GM23338 (cell line): ENCODE results near the gene SLC18B1. TPM values are rescaled to one million over a fixed set of nuclear protein-coding genes. Genes with fewer than 3 reads are reported as not detected.

Experiments used
- ATAC-seq: fragments of 200-7000 bp; cut with Tn5 transposase; 3 replicates; pipeline ENCODE4 v1.9.1; 2020
- DNase-seq: peaks from one replicate; pipeline ENCODE4 v3.0.0-alpha.2; 2015; ENCODE audit warnings: low spot score
- H2AFZ ChIP-seq: fragments of 200-600 bp; sonication (generic); 2 replicates; pipeline ENCODE4 v1.8.0; 2016; ENCODE audit warnings: antibody characterized with exemption, mild to moderate bottlenecking, moderate library complexity
- H3F3A ChIP-seq: fragments of 200-600 bp; sonication (generic); replicated peaks from 2 replicates; pipeline ENCODE4 v1.8.0; 2017; ENCODE audit warnings: antibody characterized with exemption, mixed run types, low read depth
- H3K27ac ChIP-seq: fragments of 200-600 bp; sonication (generic); 2 replicates; pipeline ENCODE4 v1.6.1; 2016; ENCODE audit warnings: low read depth
- H3K27me3 ChIP-seq: fragments of 200-600 bp; sonication (generic); 2 replicates; pipeline ENCODE4 v1.8.0; 2016; ENCODE audit warnings: mild to moderate bottlenecking, mixed run types, moderate library complexity; ENCODE audit not compliant: insufficient read depth
- H3K36me3 ChIP-seq: fragments of 200-600 bp; sonication (generic); 2 replicates; pipeline ENCODE4 v1.8.0; 2016; ENCODE audit warnings: mild to moderate bottlenecking; ENCODE audit not compliant: insufficient read depth
- H3K4me1 ChIP-seq: fragments of 200-600 bp; sonication (generic); 2 replicates; pipeline ENCODE4 v1.8.0; 2016; ENCODE audit warnings: mild to moderate bottlenecking, moderate library complexity; ENCODE audit not compliant: insufficient read depth
- H3K4me2 ChIP-seq: fragments of 200-600 bp; sonication (generic); 2 replicates; pipeline ENCODE4 v1.7.1; 2017; ENCODE audit warnings: mixed run types
- H3K4me3 ChIP-seq: fragments of 200-600 bp; sonication (generic); 2 replicates; pipeline ENCODE4 v1.6.1; 2016; ENCODE audit warnings: mixed run types
- H3K79me2 ChIP-seq: fragments of 200-600 bp; sonication (generic); replicated peaks from 2 replicates; pipeline ENCODE4 v1.8.0; 2017; ENCODE audit warnings: mild to moderate bottlenecking; ENCODE audit not compliant: insufficient read depth
- H3K9me2 ChIP-seq: fragments of 200-600 bp; sonication (generic); 2 replicates; pipeline ENCODE4 v1.8.0; 2017; ENCODE audit not compliant: insufficient read depth
- H4K20me1 ChIP-seq: fragments of 200-600 bp; sonication (generic); replicated peaks from 2 replicates; pipeline ENCODE4 v1.8.0; 2017; ENCODE audit warnings: mild to moderate bottlenecking; ENCODE audit not compliant: insufficient read depth
- H3K27ac Mint-ChIP-seq: 2 replicates; pipeline ENCODE4 v1.8.0; 2020; ENCODE audit warnings: inconsistent platforms, mild to moderate bottlenecking, moderate library complexity, mixed read lengths
- H3K27me3 Mint-ChIP-seq: 3 replicates; pipeline ENCODE4 v1.8.0; 2022; ENCODE audit warnings: low read depth, mild to moderate bottlenecking, moderate library complexity, mixed read lengths, inconsistent platforms; ENCODE audit not compliant: insufficient read depth, poor library complexity
- H3K36me3 Mint-ChIP-seq: 3 replicates; pipeline ENCODE4 v1.8.0; 2021; ENCODE audit warnings: low read depth, mild to moderate bottlenecking, inconsistent platforms, moderate library complexity, mixed read lengths
- H3K4me1 Mint-ChIP-seq: 3 replicates; pipeline ENCODE4 v1.8.0; 2020; ENCODE audit warnings: mild to moderate bottlenecking, inconsistent platforms, mixed read lengths
- H3K4me3 Mint-ChIP-seq: 3 replicates; pipeline ENCODE4 v1.8.0; 2021; ENCODE audit warnings: moderate library complexity, mild to moderate bottlenecking, inconsistent platforms, mixed read lengths
- H3K9me3 Mint-ChIP-seq: 3 replicates; pipeline ENCODE4 v1.8.0; 2020; ENCODE audit warnings: moderate library complexity, mild to moderate bottlenecking, inconsistent platforms, mixed read lengths
- CREB1 ChIP-seq: fragments of 250-450 bp; sonication (Bioruptor Pico); IDR thresholded peaks from 2 replicates; pipeline ENCODE4 v1.5.0; 2020; ENCODE audit warnings: low read depth, mild to moderate bottlenecking, moderate library complexity
- EZH2 ChIP-seq: fragments of 200-600 bp; sonication (generic); IDR thresholded peaks from one replicate; pipeline ENCODE4 v1.8.0; 2017; ENCODE audit warnings: antibody characterized with exemption, mild to moderate bottlenecking, low read depth; ENCODE audit not compliant: unreplicated experiment
- EZH2phosphoT487 ChIP-seq: fragments of 200-600 bp; sonication (generic); IDR thresholded peaks from one replicate; pipeline ENCODE4 v1.8.1; 2018; ENCODE audit warnings: antibody characterized with exemption; ENCODE audit not compliant: unreplicated experiment
- JUNB ChIP-seq: IDR thresholded peaks from one replicate; pipeline ENCODE4 v1.6.1; 2016; ENCODE audit warnings: antibody characterized with exemption; ENCODE audit not compliant: unreplicated experiment
- NANOG ChIP-seq: IDR thresholded peaks from 2 replicates; pipeline ENCODE4 v1.6.1; 2016; ENCODE audit warnings: antibody characterized with exemption, borderline replicate concordance
- ZNF331 ChIP-seq: fragments of 250-450 bp; sonication (Bioruptor Pico); IDR thresholded peaks from 2 replicates; pipeline ENCODE4 v1.5.0; 2020; ENCODE audit warnings: low read depth, mild to moderate bottlenecking, moderate library complexity
- polyA plus RNA-seq: library from polyadenylated mRNA; unstranded; fragments of >200 nt; fragmentation: Nextera tagmentation; extraction: Ambion mirVana; gene quantifications from 2 replicates; pipeline ENCODE4 v1.2.1, GENCODE V29; 2016
- total RNA-seq: library from RNA; depleted of rRNA; stranded (reverse); fragments of >200 nt; shearing (Covaris generic); gene quantifications from 2 replicates; pipeline ENCODE4 v1.2.3, GENCODE V29; 2014
- TF ChIP-seq, protein P1 (sequence below), 2 experiments: fragments of 200-600 bp in 1 of 2; sonication (generic) in 1 of 2; conservative IDR thresholded peaks; 2 replicates each; pipeline versions ENCODE4 v1.5.1 to v1.6.1; 2016 to 2017; ENCODE audit warnings: antibody characterized with exemption in 2 of 2, low read depth in 2 of 2, mild to moderate bottlenecking in 2 of 2, moderate library complexity in 1 of 2
- TF ChIP-seq, protein P2 (sequence below): IDR thresholded peaks from 2 replicates; pipeline ENCODE4 v1.6.1; 2016; ENCODE audit warnings: antibody characterized with exemption
- TF ChIP-seq, protein P3 (sequence below): IDR thresholded peaks from one replicate; pipeline ENCODE4 v1.6.1; 2018; ENCODE audit warnings: antibody characterized with exemption; ENCODE audit not compliant: unreplicated experiment

The SLC18B1 gene
- total and polyA plus RNA-seq, 2 experiments from 2014 or later = 26.4 to 37.4 TPM

DNA sequence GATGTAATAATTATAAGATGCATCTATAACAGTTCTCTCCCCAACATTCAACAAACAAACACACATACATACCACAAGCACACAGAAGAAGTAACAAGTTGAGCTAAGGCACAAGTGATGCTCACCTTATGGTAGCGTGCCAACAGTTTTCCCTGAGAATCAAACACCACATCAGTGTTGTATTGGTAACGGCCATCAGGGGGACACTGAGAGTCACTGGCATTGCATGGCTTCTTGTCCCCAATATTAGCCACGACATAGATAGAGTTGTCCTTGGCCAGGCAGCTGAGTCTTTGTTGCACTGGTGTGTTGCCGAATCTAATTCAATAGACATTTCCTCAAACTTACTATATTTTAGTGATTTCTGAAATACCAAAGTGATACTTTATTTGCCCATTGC is 69.8 kb downstream of the SLC18B1 start:
- no peak overlapping the region for H3K27ac ChIP-seq
- no peaks in the 10 kb centered on the region for H3K9me2 ChIP-seq
- 0 out of 2 replicates have a peak overlapping the region, but pooled peaks have one; percentile 57 for H2AFZ ChIP-seq
- no peaks in the 10 kb centered on the region for H3K27me3 ChIP-seq
- no peak overlapping the region for H3K4me2 ChIP-seq
- no peaks in the 10 kb centered on the region for H3K36me3 ChIP-seq
- no peak overlapping the region for H3K4me3 Mint-ChIP-seq
- H3K36me3 Mint-ChIP-seq = no peaks in the 10 kb centered on the region
- DNase-seq (peak; percentile 65), ATAC-seq (peak; percentile 87)
- H3K27ac Mint-ChIP-seq = no peak overlapping the region
- TF ChIP-seq, protein P1, sequence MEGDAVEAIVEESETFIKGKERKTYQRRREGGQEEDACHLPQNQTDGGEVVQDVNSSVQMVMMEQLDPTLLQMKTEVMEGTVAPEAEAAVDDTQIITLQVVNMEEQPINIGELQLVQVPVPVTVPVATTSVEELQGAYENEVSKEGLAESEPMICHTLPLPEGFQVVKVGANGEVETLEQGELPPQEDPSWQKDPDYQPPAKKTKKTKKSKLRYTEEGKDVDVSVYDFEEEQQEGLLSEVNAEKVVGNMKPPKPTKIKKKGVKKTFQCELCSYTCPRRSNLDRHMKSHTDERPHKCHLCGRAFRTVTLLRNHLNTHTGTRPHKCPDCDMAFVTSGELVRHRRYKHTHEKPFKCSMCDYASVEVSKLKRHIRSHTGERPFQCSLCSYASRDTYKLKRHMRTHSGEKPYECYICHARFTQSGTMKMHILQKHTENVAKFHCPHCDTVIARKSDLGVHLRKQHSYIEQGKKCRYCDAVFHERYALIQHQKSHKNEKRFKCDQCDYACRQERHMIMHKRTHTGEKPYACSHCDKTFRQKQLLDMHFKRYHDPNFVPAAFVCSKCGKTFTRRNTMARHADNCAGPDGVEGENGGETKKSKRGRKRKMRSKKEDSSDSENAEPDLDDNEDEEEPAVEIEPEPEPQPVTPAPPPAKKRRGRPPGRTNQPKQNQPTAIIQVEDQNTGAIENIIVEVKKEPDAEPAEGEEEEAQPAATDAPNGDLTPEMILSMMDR (conservative IDR thresholded peaks at IDR 0.05; ENCODE audit: low read depth in 2 of 2) = peak; percentile 41 to 54
- no peak for TF ChIP-seq CREB1 (CRISPR knock-in tag)
- no peaks in the 10 kb centered on the region for H4K20me1 ChIP-seq
- H3K4me1 ChIP-seq = no peaks in the 10 kb centered on the region
- H3K9me3 Mint-ChIP-seq = no peaks in the 10 kb centered on the region
- H3K27me3 Mint-ChIP-seq = no peaks in the 10 kb centered on the region
- no peak overlapping the region for H3K4me3 ChIP-seq
- H3F3A ChIP-seq = no peaks in the 10 kb centered on the region
- no peaks in the 10 kb centered on the region for H3K4me1 Mint-ChIP-seq
- no peaks in the 10 kb centered on the region for H3K79me2 ChIP-seq

DNA sequence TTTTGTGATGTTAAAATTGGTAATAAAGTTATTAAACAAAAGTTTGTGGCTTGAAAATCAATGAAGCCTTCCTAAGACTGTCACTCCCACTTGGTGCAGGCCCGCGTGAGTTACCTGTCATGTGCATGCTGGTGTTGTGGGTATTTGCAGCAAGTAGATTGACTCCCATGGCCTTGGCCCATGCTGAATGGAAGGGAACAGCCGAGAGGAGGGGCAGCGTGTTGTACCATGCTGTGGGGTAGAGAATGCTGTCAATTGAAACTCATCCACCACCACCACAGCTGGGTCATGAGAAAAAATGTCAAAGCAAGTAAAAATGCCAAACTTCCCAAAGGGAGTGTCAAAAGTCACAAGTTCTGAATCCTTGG is 71.8 kb downstream of the SLC18B1 start:
- DNase-seq (no peak), ATAC-seq (no peak)
- TF ChIP-seq, protein P1 (conservative IDR thresholded peaks at IDR 0.05; ENCODE audit: low read depth in 2 of 2) = no peak
- TF ChIP-seq ZNF331 (CRISPR knock-in tag) (no peak), JUNB (no peak), EZH2phosphoT487 (no peak), EZH2 (no peak), NANOG (no peak)
- TF ChIP-seq, protein P2, sequence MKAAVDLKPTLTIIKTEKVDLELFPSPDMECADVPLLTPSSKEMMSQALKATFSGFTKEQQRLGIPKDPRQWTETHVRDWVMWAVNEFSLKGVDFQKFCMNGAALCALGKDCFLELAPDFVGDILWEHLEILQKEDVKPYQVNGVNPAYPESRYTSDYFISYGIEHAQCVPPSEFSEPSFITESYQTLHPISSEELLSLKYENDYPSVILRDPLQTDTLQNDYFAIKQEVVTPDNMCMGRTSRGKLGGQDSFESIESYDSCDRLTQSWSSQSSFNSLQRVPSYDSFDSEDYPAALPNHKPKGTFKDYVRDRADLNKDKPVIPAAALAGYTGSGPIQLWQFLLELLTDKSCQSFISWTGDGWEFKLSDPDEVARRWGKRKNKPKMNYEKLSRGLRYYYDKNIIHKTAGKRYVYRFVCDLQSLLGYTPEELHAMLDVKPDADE = no peak
- TF ChIP-seq, protein P3, sequence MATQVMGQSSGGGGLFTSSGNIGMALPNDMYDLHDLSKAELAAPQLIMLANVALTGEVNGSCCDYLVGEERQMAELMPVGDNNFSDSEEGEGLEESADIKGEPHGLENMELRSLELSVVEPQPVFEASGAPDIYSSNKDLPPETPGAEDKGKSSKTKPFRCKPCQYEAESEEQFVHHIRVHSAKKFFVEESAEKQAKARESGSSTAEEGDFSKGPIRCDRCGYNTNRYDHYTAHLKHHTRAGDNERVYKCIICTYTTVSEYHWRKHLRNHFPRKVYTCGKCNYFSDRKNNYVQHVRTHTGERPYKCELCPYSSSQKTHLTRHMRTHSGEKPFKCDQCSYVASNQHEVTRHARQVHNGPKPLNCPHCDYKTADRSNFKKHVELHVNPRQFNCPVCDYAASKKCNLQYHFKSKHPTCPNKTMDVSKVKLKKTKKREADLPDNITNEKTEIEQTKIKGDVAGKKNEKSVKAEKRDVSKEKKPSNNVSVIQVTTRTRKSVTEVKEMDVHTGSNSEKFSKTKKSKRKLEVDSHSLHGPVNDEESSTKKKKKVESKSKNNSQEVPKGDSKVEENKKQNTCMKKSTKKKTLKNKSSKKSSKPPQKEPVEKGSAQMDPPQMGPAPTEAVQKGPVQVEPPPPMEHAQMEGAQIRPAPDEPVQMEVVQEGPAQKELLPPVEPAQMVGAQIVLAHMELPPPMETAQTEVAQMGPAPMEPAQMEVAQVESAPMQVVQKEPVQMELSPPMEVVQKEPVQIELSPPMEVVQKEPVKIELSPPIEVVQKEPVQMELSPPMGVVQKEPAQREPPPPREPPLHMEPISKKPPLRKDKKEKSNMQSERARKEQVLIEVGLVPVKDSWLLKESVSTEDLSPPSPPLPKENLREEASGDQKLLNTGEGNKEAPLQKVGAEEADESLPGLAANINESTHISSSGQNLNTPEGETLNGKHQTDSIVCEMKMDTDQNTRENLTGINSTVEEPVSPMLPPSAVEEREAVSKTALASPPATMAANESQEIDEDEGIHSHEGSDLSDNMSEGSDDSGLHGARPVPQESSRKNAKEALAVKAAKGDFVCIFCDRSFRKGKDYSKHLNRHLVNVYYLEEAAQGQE = no peak
- Mint-ChIP-seq H3K4me1 (no peaks in the 10 kb centered on the region; the same call in 1 of the 3 replicates), H3K27me3 (no peaks in the 10 kb centered on the region), H3K4me3 (no peak overlapping the region), H3K27ac (no peak overlapping the region), H3K9me3 (no peaks in the 10 kb centered on the region), H3K36me3 (no peaks in the 10 kb centered on the region)
- no peaks in the 10 kb centered on the region for H3K4me1 ChIP-seq
- H3K27ac ChIP-seq = no peak overlapping the region
- H3K4me3 ChIP-seq = no peak overlapping the region
- no peaks in the 10 kb centered on the region for H3K9me2 ChIP-seq
- H2AFZ ChIP-seq = no peak overlapping the region
- no peaks in the 10 kb centered on the region for H3K36me3 ChIP-seq
- no peak overlapping the region for H3K4me2 ChIP-seq
- no peaks in the 10 kb centered on the region for H3F3A ChIP-seq
- no peaks in the 10 kb centered on the region for H3K27me3 ChIP-seq
- no peaks in the 10 kb centered on the region for H3K79me2 ChIP-seq
- no peaks in the 10 kb centered on the region for H4K20me1 ChIP-seq
